Thoracic aorta (tissue), 2 donors: ENCODE data around the gene ASIC4. TPM values are rescaled to one million over a fixed set of nuclear protein-coding genes. Genes with fewer than 3 reads are reported as not detected.

ENCODE experiments used
- ATAC-seq: fragments of 150-250 bp; one replicate; pipeline ENCODE4 v1.8.0; 2017; ENCODE audit warnings: low read depth; ENCODE audit not compliant: insufficient number of reproducible peaks, low FRiP score
- DNase-seq: peaks from one replicate; pipeline ENCODE4 v3.0.0-alpha.2; 2020; ENCODE audit warnings: low spot score
- H3K27ac ChIP-seq, 2 donors: fragments of 200-600 bp; sonication (generic); 1 replicate in 1 of 2; 2 replicates in 1 of 2; pipeline ENCODE4 v1.5.1; 2016; ENCODE audit warnings: mild to moderate bottlenecking in 2 of 2, moderate library complexity in 2 of 2
- H3K27me3 ChIP-seq: fragments of 200-600 bp; sonication (generic); replicated peaks from 2 replicates; pipeline ENCODE4 v1.6.0; 2016; ENCODE audit warnings: mild to moderate bottlenecking; ENCODE audit not compliant: insufficient read depth
- H3K36me3 ChIP-seq: fragments of 200-600 bp; sonication (generic); one replicate; pipeline ENCODE4 v1.5.1; 2016
- H3K4me1 ChIP-seq, 2 donors: fragments of 200-600 bp; sonication (generic); 1 replicate in 1 of 2; 2 replicates in 1 of 2; pipeline versions ENCODE4 v1.5.1 to v1.6.0; 2016; ENCODE audit warnings: low read depth in 2 of 2, mild to moderate bottlenecking in 1 of 2; ENCODE audit not compliant: control insufficient read depth in 1 of 2
- H3K4me3 ChIP-seq: fragments of 200-600 bp; sonication (generic); 2 replicates; pipeline ENCODE4 v1.5.1; 2016; ENCODE audit warnings: mild to moderate bottlenecking
- H3K9me3 ChIP-seq: fragments of 200-600 bp; sonication (generic); 2 replicates; pipeline ENCODE4 v1.5.1; 2016
- total RNA-seq, 2 donors: library from RNA; depleted of rRNA; stranded (reverse); fragments of >200 nt; gene quantifications; one replicate each; pipeline versions ENCODE4 v1.1.0 to v1.2.3, GENCODE V29; 2016
- TF ChIP-seq, protein P1 (sequence below): fragments of 200-600 bp; sonication (generic); IDR thresholded peaks from one replicate; pipeline ENCODE4 v1.5.1; 2019; ENCODE audit warnings: antibody characterized with exemption

ASIC4 gene
- total RNA-seq, 2 donors from 2014 or later = 0.41 TPM; not detected in 1

DNA sequence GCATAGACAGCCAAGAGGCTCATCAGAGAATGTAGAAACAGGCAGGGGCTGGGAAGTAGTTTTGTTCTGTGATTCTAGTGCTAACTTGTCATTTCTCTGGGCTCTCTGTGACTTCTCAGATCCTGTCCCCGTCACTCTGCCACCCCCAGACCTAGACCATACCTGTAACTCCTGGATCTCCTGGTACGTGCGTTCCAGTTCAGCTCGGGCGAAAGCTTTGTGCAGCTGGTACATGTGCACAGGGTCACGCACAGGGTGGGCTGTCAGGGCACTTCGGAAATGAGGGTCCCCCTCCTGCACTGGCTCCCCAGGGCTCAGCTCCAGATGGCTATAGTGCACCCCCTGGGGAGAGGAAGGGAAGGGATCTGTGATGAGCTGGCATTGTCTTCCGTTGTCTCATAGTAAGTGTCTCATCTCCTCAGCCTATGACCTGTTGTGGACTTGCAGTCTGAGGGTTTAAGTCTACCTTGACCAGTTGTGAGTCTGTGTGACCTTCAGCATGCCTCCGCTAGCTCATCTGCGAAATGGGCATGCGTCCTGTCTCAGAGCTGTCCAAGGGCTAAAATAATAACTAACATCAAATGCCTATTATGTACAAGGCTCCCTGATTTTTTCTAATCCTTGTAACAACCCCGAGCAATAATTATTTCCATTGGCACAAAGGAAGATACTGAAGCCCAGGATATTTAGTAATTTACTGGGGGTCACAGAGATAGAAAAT, 26.7 kb downstream of the ASIC4 start:
- ATAC-seq = no peak
- DNase-seq = no peak
- H3K27me3 ChIP-seq = no peaks in the 10 kb centered on the region
- H3K9me3 ChIP-seq = no peaks in the 10 kb centered on the region
- peaks cover 15 to 24% of the 10 kb centered on the region in 2 donors for H3K4me1 ChIP-seq
- H3K27ac ChIP-seq = no peak overlapping the region
- no peak overlapping the region for H3K4me3 ChIP-seq
- H3K36me3 ChIP-seq = peaks cover 26% of the 10 kb centered on the region
- TF ChIP-seq, protein P1, sequence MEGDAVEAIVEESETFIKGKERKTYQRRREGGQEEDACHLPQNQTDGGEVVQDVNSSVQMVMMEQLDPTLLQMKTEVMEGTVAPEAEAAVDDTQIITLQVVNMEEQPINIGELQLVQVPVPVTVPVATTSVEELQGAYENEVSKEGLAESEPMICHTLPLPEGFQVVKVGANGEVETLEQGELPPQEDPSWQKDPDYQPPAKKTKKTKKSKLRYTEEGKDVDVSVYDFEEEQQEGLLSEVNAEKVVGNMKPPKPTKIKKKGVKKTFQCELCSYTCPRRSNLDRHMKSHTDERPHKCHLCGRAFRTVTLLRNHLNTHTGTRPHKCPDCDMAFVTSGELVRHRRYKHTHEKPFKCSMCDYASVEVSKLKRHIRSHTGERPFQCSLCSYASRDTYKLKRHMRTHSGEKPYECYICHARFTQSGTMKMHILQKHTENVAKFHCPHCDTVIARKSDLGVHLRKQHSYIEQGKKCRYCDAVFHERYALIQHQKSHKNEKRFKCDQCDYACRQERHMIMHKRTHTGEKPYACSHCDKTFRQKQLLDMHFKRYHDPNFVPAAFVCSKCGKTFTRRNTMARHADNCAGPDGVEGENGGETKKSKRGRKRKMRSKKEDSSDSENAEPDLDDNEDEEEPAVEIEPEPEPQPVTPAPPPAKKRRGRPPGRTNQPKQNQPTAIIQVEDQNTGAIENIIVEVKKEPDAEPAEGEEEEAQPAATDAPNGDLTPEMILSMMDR = no peak

DNA sequence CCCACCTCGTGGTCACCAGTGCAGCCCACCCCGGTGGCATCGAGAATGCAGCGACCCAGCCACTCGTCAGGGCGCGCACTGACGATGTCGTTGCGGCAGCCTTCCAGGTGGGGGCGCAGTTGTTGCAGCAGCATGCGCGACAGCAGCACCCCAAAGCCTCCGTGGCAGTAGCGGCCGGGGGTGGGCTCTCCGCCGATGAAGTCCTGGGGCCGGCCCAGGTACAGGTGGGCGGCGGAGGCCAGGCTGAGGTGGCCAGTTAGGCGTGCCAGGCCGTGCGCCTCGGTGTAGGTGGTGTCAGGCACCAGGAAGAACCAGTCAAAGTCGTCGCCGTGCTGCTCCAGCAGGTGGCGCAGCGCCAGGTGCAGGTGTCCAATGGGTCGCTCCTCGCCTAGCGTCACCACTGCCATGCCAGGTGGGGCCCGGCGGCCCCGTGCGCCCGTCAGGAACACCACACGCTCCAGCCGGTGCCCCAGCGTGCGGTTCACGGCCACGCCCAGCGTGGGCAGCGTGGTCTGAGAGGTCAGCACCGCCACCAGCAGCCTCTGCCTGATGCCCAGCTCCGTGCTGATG, 27.4 kb downstream of the ASIC4 start:
- no peak for DNase-seq
- no peak for ATAC-seq
- peak overlapping the region; percentile 64 for H3K4me3 ChIP-seq
- TF ChIP-seq, protein P1 = peak; percentile 85
- no peak overlapping the region for H3K27ac ChIP-seq
- H3K36me3 ChIP-seq = peaks cover 26% of the 10 kb centered on the region
- peaks cover 15 to 24% of the 10 kb centered on the region in 2 donors for H3K4me1 ChIP-seq
- H3K9me3 ChIP-seq = no peaks in the 10 kb centered on the region
- H3K27me3 ChIP-seq = no peaks in the 10 kb centered on the region

DNA sequence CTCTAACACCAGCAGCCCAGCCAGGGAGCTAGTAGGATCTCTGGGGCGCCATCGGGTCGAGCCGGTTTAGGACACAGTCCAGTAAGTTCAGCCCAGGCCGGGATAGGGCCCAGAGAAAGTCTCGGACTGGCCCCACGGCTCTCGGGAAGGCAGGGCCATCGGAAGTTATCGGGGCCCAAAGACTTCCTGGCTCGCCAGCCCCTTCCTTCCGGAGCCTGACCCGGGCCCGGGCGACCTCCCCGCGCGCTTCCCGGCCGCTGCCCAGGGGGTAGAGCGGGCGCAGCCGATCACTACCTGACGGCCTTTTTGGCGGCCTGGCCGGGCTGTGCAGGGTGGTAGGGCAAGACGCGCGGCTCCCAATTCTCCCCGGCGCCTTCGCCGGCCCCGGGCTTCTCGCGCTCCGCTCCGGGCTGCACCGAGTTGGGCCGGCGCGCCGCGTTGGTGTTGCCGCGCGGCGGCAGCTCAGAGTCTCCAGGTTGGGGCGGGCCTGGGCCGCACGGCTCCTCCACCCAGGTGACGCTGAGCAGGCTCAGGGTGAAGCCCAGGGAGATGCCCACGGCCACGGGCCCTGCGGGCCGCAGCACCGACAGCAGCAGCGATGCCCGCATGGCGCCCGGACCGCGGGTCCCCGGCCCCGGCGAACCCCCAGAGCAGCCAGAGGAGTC, 28.8 kb downstream of the ASIC4 start:
- Histone ChIP-seq H3K4me3 (peak overlapping the region; percentile 91), H3K27ac (peak overlapping the region; percentile 83 to 94), H3K27me3 (no peaks in the 10 kb centered on the region), H3K9me3 (no peaks in the 10 kb centered on the region), H3K36me3 (peaks cover 26% of the 10 kb centered on the region), H3K4me1 (peaks cover 15 to 24% of the 10 kb centered on the region in 2 donors)
- TF ChIP-seq, protein P1 = no peak
- DNase-seq = no peak
- peak; percentile 25 for ATAC-seq

DNA sequence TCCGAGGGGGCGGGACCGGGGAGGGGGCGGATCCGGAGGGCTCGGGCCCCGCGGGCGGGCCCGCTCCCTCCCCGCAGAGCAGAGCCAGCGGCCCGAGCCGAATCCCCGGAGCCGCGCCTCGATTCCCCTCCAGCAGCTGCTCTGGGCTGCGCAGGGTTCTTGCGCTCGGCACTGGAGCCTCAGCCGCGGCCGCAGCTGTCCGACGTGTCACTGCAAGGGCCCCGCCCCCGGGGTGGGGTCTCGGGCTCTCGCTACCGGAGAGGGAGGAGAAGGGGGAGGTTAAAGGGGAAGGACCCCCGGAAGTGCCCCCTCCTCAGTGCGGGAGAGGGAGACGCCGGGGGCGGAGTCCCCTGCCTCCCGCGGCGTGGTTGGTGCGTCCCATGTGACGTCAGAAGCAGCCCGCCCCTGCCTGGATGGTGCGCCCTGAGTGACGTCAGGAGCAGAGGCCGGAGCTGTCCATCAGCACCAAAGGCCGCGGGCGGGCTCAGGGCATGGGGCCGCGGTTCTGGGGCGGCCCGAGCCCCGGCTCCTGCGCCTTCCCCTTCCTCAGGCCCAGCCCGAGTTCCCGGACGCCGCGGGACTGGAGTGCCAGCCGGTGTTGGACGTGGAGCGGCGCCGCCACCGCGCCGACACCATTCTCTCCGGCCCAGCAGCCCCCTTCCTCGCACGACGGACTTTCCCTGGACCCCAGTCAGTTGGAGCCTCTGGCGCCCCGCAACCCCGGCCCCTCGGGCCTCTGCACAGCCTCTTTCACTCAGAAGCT, 29.5 kb downstream of the ASIC4 start, which contains the start of the genes CHPF and TMEM198:
TSS of gene CHPF (minus strand) at position 214 of the 763 bp plus-strand sequence. CDS start 271 bp downstream, outside the sequence.
TSS of gene TMEM198 (plus strand) at position 433 of the 763 bp plus-strand sequence. CDS start 700 bp downstream, outside the sequence.
- TF ChIP-seq, protein P1 = no peak
- peak within 1 kb of the TSS; percentile 83 to 94 for H3K27ac ChIP-seq
- ATAC-seq = peak; percentile 89
- no peaks in the 10 kb centered on the region for H3K27me3 ChIP-seq
- peak; percentile 93 for DNase-seq
- H3K36me3 ChIP-seq = peaks cover 25% of the 10 kb centered on the region
- peaks cover 15 to 24% of the 10 kb centered on the region in 2 donors for H3K4me1 ChIP-seq
- H3K9me3 ChIP-seq = no peaks in the 10 kb centered on the region
- H3K4me3 ChIP-seq = peak within 1 kb of the TSS; percentile 91
